ENCODE measurements around the gene CD52.

GRCh38 chr1:26287033-26287711 lies 30.6 kb upstream of the CD52 start:
- peak in 1 of 4 experiments; percentile 7 for TF ChIP-seq CTCF (IDR thresholded peaks at IDR 0.05)
- peak; percentile 19 for TF ChIP-seq POLR2AphosphoS5 (IDR thresholded peaks at IDR 0.05)
- TF ChIP-seq POLR2A (IDR thresholded peaks at IDR 0.05): no peak

Measured in gastroesophageal sphincter (tissue), 3 donors.